Measurements from ENCODE around the gene REV3L. TPM values are rescaled to one million over a fixed set of nuclear protein-coding genes. Genes with fewer than 3 reads are reported as not detected.
"Not testable (repeated sequence)": the region's sequence is repeated elsewhere in the genome, so short reads cannot be mapped to it uniquely, and the experiment has no call there.

REV3L gene
- total RNA-seq, 1 experiment from 2014 or later: 12.8 TPM

GRCh38 chr6:111477481-111477938 lies 5.5 kb downstream of the REV3L start (continued):
- TF ChIP-seq, protein P1, sequence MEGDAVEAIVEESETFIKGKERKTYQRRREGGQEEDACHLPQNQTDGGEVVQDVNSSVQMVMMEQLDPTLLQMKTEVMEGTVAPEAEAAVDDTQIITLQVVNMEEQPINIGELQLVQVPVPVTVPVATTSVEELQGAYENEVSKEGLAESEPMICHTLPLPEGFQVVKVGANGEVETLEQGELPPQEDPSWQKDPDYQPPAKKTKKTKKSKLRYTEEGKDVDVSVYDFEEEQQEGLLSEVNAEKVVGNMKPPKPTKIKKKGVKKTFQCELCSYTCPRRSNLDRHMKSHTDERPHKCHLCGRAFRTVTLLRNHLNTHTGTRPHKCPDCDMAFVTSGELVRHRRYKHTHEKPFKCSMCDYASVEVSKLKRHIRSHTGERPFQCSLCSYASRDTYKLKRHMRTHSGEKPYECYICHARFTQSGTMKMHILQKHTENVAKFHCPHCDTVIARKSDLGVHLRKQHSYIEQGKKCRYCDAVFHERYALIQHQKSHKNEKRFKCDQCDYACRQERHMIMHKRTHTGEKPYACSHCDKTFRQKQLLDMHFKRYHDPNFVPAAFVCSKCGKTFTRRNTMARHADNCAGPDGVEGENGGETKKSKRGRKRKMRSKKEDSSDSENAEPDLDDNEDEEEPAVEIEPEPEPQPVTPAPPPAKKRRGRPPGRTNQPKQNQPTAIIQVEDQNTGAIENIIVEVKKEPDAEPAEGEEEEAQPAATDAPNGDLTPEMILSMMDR (IDR thresholded peaks at IDR 0.05 in 2 of 3, conservative IDR thresholded peaks at IDR 0.05 in 1 of 3; ENCODE audit: borderline replicate concordance in 1 of 3, insufficient read depth in 1 of 3, low read depth in 2 of 3, low read length in 2 of 3): no peak
- TF ChIP-seq, protein P2, sequence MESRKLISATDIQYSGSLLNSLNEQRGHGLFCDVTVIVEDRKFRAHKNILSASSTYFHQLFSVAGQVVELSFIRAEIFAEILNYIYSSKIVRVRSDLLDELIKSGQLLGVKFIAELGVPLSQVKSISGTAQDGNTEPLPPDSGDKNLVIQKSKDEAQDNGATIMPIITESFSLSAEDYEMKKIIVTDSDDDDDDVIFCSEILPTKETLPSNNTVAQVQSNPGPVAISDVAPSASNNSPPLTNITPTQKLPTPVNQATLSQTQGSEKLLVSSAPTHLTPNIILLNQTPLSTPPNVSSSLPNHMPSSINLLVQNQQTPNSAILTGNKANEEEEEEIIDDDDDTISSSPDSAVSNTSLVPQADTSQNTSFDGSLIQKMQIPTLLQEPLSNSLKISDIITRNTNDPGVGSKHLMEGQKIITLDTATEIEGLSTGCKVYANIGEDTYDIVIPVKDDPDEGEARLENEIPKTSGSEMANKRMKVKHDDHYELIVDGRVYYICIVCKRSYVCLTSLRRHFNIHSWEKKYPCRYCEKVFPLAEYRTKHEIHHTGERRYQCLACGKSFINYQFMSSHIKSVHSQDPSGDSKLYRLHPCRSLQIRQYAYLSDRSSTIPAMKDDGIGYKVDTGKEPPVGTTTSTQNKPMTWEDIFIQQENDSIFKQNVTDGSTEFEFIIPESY (IDR thresholded peaks at IDR 0.05; ENCODE audit: extremely low read depth, insufficient replicate concordance, low read length): no peak

DNA sequence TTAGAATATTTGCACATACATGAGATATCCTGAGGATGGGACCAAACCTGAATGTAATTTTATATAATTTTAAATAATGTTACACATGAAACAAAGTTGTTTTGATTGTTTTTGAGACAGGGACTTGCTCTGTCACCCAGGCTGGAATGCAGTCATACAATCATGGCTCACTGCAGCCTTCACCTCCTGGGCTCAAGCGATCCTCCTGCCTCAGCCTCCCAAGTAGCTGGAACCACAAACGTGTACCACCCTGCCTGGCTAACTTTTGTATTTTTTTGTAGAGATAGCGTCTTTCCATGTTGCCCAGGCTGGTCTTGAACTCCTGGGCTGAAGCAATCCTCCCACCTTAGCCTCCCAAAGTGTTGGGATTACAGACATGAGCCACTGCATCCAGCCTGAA lies 7.0 kb downstream of the REV3L start:
- H2AFZ ChIP-seq (ENCODE audit: low read depth, low read length, poor library complexity, severe bottlenecking); H3K27me3 ChIP-seq (ENCODE audit: insufficient read depth, low read length); H3K9me2 ChIP-seq (ENCODE audit: insufficient read depth); H3K4me3 ChIP-seq (replicated peaks in 1 of 2; ENCODE audit: low read depth in 1 of 2, low read length in 2 of 2); RAD21 ChIA-PET (ENCODE audit: low non-redundant PET in 1 of 2, low total read pairs in 2 of 2, uncharacterized antibody in 2 of 2, unreplicated experiment in 2 of 2); H3K9me3 ChIP-seq (ENCODE audit: control insufficient read depth in 1 of 2, insufficient read depth in 1 of 2, low read depth in 1 of 2, low read length in 2 of 2); CTCF ChIA-PET; H3K9ac ChIP-seq (ENCODE audit: low read length); H3K36me3 ChIP-seq (ENCODE audit: control insufficient read depth in 1 of 2, insufficient read depth in 2 of 2, low read length in 2 of 2); H4K20me1 ChIP-seq (ENCODE audit: insufficient read depth); POLR2A ChIA-PET; ATAC-seq; BruUV-seq (replicated peaks); H3K27ac ChIP-seq (ENCODE audit: low read depth, low read length); H3K4me2 ChIP-seq (ENCODE audit: low read length); DNase-seq (ENCODE audit: low read depth, low spot score): not testable (repeated sequence)
- Histone ChIP-seq H3K79me2 (ENCODE audit: insufficient read depth, low read length) (peaks cover 97% of the 10 kb centered on the region), H3K4me1 (ENCODE audit: control insufficient read depth in 1 of 2, insufficient read depth in 2 of 2, low read length in 2 of 2) (peaks cover 27 to 34% of the 10 kb centered on the region in 2 experiments)
- intact Hi-C loops (cut with micrococcal nuclease): loop anchor here (10.0 kb wide), 1 partner anchor 111 kb away; no protein-coding TSS in a partner anchor
